Stimulated activated CD4-positive, alpha-beta T cell treated with anti-CD3 and anti-CD28 coated beads, TNF-alpha, amount 100 ng/mL, for 24 hours (primary cell): ENCODE results near the gene AHI1.
"Not testable (repeated sequence)": the region's sequence is repeated elsewhere in the genome, so short reads cannot be mapped to it uniquely, and the experiment has no call there.

Experiments
- DNase-seq, 3 experiments: peaks; one replicate each; pipeline ENCODE4 v3.0.0-alpha.2; 2020; ENCODE audit warnings: low read depth in 3 of 3

Gene AHI1

DNA sequence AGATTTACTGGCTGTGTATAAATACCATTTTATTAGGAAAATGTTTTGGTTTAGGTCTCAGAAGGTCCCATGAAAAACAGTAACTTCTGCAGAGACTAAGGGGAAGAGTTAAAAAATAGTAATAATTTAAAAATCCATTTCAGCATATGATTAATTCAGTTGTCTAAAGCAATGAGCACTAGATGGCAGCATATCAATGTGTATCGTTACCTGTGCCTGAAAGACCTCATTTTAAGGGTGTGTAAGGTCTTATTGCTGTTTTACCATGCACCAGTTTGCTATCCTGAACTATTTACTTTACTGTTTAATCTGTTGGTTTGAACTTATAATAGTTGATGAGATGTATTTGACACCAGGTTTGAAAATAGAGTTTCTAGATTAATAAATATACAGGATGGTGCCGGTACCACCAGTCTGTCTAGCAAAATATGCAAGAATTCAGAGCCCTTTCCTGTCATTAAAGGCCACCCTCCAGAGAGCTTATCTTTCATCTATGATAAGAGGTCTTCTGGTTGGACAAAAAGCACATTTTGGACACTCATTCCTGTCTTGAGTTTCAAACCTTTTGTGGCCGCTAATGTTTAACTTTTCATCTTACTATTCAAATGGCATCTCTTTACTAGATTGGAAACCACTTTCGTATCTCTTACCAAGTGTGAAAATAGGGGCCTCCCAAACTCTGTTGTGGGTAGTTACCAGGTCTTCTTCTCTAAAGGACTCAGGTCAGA is 8.9 kb upstream of the AHI1 start:
- no peak for DNase-seq

DNA sequence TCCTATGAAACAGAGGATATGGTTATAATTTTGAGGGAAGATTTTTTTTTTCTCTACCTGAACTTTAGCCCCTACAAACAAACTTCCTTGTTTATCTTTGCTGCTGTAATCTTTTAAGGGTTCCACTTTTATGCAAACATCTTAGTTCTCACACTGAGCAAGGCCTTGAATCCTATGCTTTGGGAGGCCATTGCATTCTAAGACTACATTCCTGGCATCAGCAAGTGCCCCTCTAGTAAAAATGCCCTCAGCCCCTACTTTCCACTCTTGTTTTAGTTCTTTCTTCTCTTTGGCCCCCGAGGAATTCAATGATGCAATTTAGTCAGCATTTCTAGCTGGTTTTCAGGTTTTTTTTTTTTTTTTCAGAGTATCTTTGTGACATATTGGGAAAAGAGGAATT is 8.1 kb upstream of the AHI1 start:
- no peak for DNase-seq

DNA sequence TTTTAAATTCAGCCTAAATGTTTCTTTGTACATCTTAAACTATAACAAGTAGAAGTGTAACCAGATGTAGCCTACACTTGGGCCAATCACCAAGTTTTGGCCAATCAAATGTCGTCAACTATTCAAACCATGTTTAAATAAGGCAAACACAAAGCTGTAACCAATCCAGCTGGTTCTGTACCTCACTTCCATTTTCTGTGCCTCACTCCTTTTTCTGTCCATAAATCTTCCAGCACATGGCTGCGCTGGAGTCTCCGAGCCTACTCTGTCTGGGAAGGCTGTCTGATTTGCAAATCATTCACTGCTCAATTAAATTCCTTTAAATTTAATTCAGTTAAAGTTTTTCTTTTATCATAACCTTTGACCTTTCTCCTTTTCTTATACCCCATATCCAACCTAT is 7.7 kb upstream of the AHI1 start:
- no peak for DNase-seq

DNA sequence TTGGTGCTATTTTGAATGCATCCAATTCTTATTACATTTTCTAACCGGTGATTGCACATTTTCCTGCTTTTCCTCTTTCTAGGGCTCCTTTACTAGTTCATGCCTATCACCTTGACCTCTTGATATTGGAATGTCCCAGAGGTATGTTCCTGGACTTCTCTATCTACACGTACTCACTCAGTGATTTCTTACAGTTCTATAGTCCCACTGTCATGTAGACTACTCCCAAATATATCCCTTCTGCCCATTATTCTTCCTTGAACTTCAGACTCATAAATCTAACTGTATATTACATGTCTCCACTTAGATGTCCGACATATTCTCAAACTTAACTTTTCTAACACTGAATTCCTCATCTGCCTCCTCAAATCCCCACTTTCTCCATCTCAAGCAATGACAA is 7.2 kb upstream of the AHI1 start:
- no peak for DNase-seq

DNA sequence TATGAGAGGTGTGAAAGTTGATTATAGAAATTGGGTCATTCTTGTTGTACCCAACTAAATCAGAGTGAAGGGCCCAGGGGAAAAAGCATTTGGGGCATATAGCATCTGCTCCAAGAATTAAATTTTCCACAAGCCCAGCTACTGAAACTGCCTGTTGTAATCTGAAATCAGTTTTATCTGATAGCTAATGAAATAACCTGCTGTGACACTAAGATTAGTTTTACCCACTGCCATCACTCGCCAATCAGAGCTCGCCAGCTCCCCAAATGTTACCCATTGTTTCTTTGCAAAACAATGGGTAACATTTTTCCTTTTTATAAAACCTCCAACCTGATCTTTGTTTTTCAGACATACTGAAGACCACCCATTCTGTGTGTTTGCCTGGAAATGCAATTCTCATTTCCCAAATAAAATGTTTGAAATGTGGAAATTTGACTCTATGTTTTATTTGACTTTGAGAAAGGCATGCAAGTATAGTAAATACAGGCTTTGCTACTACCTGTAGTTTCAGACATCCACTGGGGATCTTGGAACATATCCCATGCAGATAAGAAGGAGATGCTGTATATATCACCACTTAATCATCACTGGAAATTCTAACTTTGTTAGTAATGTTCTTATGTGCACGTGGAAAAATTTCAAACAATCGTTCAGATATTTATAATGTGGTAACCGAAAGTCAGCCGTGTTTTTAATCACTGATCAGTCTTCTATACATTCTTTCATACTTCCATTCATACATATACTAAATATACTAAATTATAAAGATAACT is 6.3 kb upstream of the AHI1 start:
- no peak for DNase-seq

DNA sequence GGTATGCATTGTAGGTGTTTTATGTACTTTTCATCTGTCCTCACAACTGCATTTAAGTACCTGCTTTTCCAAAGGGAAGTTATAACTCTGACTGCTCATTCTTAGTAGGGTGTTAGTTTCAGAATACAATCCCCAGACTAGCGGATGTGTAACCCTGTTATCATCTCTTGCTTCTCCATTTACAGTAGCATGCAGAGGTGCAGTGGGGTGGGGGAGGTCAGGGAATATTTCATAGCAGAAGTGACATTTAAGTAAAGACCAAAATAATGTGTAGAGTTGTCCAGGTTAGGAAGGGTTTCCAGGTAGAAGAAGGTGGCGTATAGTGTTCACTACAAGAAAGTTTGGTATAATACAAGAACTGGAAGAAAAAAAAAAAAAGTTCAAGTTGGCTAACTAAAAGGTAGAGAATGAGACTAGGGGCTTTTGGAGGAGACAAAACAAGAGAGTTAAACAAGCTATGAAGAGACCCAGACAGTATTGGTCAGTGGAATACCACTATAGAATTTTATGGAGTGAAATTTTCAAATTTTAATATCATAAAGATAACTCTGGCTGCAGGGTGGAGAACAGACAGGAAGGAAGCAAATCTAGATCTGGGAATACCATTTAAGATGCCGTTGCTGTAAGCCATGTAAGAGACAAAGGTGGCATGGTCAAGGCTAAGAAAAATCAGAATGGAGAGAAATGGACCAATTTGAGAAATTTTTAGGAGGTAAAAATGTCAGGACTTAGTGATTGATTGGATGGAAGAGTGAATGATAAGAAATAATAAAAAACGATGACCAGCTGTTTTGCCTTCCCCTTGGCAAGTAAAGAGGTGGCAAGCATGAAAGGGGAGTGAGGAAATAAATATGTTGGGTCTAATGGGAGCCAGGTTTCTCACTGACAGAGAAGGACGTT is 2.2 kb upstream of the AHI1 start:
- DNase-seq = no peak

DNA sequence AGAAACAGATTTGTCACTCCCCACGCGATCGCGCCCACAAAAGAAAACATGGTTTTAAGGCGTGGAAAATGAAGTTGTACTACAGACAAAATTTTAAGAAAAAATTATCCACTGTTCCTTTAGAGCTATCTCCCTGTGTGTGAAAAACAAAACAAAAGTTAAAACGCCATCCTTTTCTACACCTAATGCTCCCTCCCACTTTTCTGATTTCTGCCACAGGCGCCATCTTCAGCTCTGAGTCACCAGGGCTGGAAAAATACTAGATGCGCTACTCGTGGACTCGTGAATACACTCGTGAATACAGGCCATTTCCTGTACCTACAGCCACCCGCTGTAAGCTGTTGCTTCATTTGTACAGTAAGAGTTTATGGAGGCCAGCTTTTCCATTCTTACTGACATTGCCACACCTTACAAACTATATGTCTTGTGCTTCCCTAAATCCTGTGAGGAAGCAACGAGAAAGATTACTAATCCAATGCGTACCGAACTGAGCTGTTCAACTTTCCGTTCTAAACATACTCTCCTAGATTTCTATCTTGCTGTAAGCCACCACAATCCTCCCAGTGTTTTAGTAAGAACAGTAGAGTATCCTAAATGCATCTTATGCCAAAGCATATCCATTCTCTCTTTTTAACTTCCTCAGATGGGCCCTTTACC is 773 bp upstream of the AHI1 start:
- peak; percentile 36 to 53 (median 52) for DNase-seq

DNA sequence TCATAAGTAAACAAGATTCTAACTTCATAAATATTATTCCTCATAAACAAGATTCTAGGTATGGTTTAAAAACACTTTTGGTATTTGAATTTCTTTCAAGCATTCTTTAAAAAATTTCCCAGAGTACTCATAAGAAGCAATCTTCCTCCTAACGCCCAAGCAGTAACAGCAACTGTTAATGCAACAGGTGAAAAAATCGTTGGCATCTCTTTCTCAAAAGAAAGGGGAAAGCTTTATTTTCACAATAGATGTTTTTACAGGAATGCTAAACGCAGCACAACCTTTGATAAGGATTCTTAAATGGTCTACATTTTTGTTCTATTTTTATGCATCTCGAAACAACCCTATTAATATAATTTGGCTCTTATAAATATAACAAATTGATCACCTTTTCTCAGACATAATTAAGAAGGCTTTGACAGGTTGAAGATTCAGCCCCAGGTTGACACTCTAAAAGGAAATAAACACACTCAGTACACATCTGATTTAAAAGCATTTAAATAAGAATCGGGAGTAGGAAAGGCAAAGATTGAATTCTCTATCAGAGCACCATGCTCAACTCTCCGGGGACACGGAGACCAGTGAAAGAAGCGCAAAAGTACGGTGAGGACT is 634 bp downstream of the AHI1 start:
- no peak for DNase-seq

DNA sequence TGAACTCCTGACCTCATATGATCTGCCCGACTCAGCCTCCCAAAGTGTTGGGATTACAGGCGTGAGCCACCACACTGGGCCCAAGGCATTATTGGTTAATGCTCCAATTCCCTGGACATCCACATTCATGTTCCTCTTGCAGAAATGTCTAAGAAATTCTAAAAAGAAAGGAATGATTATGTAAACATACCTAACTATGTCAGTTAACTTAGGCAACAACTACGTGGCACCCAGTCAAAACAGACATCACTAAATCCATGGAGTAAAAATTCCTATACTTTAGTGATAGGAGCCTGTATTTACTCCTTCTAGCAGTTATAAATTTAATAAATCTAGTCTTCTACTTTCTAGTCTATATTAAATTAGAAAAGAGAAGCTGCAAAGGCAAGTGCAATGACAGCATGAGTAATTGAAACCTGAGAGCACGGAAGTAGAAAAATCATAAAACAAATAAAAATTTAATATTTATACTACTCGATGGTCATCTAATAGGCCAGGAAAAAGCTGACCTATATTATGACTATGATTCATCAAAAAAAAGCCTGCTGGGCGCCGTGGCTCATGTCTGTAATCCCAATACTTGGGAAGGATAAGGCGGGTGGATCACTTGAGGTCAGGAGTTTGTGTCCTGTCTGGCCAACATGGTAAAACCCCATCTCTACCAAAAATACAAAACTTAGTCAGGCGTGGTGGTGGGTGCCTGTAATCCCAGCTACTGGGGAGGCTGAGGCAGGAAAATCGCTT is 4.2 kb downstream of the AHI1 start:
- DNase-seq = no peak

DNA sequence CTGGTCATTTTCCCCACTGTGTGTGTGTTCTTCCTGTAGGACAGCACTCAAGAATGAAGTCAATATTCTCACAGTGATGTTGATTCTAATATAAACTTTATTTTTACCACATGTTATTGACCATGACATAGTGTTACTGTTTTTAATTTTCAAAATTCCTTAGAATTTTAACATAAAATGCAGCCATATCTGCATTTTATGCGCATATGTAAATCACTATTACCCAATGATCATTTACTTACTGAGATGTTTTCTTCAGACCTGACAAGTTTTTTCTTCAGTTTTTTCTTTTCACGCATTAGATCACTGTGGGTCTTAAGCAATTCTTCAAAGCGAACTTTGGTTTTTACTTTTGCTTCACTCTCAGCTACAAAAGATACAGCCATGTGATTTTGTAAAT is 7.2 kb downstream of the AHI1 start:
- no peak for DNase-seq

DNA sequence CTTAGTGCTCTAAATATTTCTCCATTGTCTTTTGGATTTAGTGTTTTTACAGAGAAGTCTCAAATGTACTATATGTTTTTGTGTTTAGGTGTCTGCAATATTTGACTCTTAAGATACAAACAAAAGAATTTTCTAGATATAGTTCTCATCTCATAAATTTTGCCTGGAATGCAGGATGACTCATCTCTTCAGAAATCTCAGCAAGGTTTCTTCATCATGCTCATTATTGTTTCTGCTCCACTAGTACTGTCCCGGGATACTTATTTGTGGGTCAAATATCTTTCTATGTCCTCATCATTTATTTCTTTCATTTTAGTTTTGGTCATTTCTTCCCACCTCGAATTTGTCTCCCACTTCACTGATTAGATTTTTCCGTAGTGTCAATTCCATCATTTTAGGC is 9.5 kb downstream of the AHI1 start:
- no peak for DNase-seq

DNA sequence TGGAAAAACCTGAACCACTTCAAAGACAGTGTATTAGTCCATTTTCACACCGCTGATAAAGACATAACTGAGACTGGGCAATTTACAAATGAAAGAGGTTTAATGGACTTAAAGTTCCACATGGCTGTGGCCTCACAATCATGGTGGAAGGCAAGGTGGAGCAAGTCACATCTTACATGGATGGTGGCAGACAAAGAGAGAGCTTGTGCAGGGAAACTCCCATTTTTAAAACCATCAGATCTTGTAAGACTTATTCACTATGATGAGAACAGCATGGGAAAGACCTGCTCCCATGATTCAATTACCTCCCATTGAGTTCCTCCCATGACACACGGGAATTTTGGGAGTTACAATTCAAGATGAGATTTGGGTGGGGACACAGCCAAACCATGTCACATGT is 13.6 kb downstream of the AHI1 start:
- DNase-seq = not testable (repeated sequence)

DNA sequence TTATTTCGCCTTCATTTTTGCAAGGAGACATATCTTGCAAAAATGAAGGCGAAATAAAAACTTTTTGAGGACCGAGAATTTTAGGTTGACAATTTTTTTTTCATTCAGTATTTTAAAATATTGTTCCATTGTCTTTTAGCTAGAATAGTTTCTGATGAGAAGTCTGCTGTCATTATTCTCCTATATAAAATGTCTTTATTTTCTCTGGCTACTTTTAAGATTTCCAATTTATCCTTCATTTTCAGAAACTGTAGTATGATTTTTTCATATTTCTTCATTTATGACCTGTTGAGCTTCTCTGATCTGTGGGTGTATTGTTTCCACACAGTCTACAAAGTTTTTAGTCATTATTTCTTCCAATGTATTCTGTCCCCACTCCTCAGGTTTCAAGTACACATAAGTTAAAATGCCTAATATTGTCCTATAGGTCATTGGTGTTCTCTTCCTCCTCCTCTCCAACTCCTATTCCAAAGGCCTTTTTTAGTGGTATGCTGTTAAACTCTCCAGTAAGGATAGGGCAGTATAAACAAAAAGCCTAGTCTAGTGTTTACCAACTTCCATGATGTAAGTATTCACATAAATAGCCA is 15.7 kb downstream of the AHI1 start:
- no peak for DNase-seq

DNA sequence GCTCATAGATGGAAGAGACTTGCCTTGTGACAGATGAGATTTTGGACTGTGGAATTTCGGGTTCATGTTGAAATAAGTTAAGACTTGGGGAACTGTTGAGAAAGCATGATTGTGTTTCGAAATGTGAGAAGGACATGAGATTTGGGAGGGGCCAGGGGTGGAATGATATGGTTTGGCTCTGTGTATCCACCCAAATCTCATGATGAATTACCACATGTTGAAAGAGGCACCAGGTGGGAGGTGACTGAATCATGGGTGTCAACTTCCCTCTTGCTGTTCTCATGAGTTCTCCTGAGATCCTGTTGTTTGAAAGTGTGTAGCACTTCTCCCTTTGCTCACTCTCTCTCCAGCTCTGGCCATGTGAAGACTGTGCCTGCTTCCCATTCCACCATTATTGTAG is 17.9 kb downstream of the AHI1 start:
- DNase-seq = no peak

DNA sequence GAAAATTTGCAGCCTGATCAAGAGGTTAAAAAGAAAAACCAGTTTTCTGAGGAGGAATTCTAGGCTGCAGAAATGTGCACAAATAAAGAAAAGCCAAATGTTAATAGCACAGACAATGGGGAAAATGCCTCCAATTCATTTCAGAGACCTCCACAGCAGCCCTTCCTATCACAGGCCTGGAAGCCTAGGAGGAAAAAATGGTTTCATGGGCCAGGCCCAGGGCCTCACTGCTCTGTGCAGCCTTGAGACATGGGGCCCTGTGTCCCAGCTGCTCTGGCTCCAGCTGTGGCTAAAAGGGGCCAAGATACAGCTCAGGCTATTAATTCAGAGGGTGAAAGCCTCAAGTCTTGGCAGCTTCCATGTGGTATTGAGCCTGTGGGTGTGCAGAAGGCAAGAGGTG is 18.9 kb downstream of the AHI1 start:
- no peak for DNase-seq

DNA sequence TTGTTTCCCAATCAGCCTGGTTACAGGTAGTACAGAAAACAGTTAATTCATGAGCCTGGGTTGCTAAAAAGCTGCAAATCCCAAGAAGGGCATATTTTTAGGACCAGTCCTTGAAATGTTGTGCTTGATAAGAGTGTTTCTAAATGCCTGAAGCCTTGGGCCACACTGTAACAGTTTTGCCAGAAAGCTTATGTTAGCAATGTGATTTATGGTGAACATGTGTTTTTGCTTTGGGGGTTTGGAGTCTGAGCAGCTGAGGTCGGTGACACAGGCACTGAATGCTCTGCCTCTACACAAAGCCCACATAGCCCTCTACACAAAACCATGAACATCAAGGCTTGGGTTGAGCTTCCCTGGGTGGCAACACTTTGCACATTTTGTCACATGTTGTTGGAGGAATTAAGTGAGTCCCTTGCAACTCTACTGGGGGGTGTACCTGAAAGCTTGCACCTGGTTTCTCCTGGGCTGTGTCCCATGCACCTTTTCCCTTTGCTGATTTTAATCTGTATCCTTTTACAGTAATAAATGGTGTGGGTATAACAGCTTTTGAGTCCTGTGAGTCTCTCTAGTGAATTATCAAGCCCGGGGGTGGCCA is 22.2 kb downstream of the AHI1 start:
- DNase-seq = no peak

DNA sequence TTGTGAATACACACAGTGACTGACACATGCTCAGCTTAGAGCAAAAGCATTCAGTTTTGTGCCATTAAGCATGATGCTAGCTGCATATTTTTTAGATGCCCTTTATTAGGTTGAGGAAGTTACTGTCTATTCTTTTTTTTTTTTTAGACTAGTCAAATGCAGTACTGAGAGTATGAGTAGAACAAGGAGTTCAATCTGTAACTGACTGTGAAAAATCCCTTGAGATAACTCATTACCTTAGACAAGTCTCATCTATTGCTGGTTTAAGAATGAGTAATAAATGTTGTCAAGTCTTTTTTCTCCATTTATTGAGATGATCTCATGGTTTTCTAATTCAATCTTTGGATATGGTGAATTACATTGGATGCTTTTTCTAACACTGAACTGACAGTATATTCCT is 23.2 kb downstream of the AHI1 start:
- no peak for DNase-seq

DNA sequence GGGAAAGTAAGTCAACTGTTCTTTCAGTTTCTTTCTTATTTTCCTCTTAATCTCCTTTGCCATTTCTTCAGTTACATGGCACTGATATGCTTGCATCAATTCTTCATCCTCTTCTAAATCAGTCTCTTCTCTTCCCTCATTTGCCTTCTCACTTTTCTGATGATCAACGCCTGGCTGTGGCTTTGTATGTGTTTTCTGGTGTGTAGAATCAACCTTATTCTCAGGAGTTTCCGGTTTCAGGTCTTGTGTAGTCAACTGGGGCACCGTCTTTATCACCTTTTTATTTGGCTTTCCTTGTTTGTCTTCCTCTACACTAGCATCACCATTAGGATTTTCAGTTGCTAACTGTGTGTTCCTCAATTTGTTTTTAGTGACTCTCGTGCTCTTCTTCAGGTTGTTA is 31.6 kb downstream of the AHI1 start:
- DNase-seq = no peak

DNA sequence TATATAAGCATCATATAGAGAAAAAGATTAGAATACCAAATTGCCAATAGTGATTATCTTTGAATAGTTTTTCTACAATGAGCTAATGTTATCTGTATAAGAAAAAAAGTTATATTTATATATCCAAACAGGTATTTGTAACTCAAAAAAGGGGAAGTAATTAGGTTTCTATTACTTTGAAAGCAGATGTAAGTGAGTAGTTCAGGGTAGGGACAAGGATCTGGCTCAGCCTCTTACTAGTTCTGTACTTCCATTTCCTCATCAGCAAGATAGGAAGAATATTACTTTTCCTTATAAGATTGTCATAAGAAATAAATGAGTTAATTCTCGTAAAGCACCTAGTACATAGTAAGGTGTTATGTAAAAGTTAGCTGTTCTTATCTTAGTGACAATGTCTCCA is 32.2 kb downstream of the AHI1 start:
- no peak for DNase-seq

DNA sequence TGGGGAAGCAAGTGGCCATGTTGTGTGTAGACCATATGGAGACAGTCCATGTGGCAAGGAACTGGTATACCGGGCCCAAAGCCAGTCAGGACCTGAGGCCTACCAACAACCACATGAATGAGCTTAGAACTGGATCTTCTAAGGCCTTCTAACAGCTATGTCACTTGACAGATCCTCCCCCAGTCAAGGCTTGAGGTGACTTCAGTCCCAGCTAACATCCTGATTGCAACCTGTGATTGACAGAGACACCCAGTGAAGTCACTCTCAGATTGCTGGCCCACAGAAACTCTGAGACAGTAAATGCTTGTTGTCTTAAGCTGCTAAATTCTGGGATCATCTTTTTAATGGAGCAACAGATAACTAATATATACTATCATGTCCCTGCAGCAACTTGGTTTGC is 32.9 kb downstream of the AHI1 start:
- DNase-seq = no peak
